Nephron progenitor cell (in vitro differentiated cells): ENCODE results near the gene PUM2.

Experiments
- DNase-seq: peaks from one replicate; pipeline ENCODE4 v3.0.0; 2021
- H3K27ac Mint-ChIP-seq: 2 replicates; pipeline ENCODE4 v1.8.0; 2021; ENCODE audit warnings: mild to moderate bottlenecking, moderate library complexity, mixed read lengths
- H3K27me3 Mint-ChIP-seq: 2 replicates; pipeline ENCODE4 v1.8.0; 2021; ENCODE audit warnings: mild to moderate bottlenecking, low read depth, mixed read lengths; ENCODE audit not compliant: poor library complexity
- H3K36me3 Mint-ChIP-seq: 2 replicates; pipeline ENCODE4 v1.8.0; 2021; ENCODE audit warnings: low read depth, mixed read lengths
- H3K4me1 Mint-ChIP-seq: 2 replicates; pipeline ENCODE4 v1.8.0; 2021; ENCODE audit warnings: mixed read lengths
- H3K4me3 Mint-ChIP-seq: 2 replicates; pipeline ENCODE4 v1.8.0; 2021; ENCODE audit warnings: mild to moderate bottlenecking, moderate library complexity, mixed read lengths
- H3K9me3 Mint-ChIP-seq: 2 replicates; pipeline ENCODE4 v1.8.0; 2021; ENCODE audit warnings: mild to moderate bottlenecking, moderate library complexity, mixed read lengths
- CTCF ChIP-seq: fragments of 200-600 bp; sonication (generic); IDR thresholded peaks from 2 replicates; pipeline ENCODE4 v1.5.0; 2021; ENCODE audit warnings: antibody characterized with exemption

Gene PUM2

GRCh38 chr2:20330192-20330591 lies 20.5 kb downstream of the PUM2 start:
- Mint-ChIP-seq H3K9me3 (peaks cover 70% of the 10 kb centered on the region), H3K27me3 (peaks cover 2% of the 10 kb centered on the region), H3K36me3 (peaks cover 97% of the 10 kb centered on the region), H3K4me3 (no peak overlapping the region), H3K4me1 (peaks cover 6% of the 10 kb centered on the region), H3K27ac (no peak overlapping the region)
- TF ChIP-seq CTCF, result no peak
- DNase-seq, result no peak

GRCh38 chr2:20327370-20327769 lies 23.3 kb downstream of the PUM2 start:
- Mint-ChIP-seq H3K36me3 (peaks cover 97% of the 10 kb centered on the region), H3K27ac (peak overlapping the region; percentile 93), H3K4me1 (peaks cover 6% of the 10 kb centered on the region), H3K9me3 (peaks cover 45% of the 10 kb centered on the region), H3K4me3 (no peak overlapping the region), H3K27me3 (peaks cover 2% of the 10 kb centered on the region)
- no peak for DNase-seq
- no peak for TF ChIP-seq CTCF

DNA sequence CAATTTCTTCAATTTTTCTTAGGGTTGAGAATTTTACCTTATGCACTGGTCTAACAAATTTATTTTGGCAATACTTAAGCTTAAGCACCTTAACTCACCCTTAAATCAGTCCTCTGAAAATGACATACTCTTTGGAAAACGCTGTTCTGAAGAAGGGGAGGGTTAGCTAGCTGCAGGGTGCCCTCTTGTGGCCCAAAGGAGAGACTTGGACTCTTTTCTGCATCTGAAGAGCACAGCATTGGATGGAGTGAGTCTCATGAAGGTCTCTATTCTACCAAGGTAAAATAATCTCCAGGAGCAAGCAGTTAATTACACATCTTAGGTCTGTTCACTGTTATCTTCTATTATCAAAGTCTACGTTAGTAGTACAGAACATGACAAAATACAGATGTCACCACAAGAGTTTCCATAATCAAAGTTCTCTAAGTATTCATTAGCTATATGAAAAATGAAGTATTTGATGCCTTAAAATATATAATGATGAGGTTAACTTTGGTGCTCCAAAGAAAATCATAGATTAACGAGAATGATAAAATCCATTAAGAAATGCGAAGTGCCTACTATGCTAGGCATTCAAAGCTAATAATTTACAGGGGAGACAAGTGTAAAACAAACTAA lies 24.4 kb downstream of the PUM2 start:
- Mint-ChIP-seq H3K36me3 (peaks cover 97% of the 10 kb centered on the region), H3K4me1 (peaks cover 11% of the 10 kb centered on the region), H3K4me3 (no peak overlapping the region), H3K27me3 (no peaks in the 10 kb centered on the region), H3K9me3 (peaks cover 34% of the 10 kb centered on the region), H3K27ac (no peak overlapping the region)
- TF ChIP-seq CTCF, result peak; percentile 64
- DNase-seq, result peak; percentile 43

DNA sequence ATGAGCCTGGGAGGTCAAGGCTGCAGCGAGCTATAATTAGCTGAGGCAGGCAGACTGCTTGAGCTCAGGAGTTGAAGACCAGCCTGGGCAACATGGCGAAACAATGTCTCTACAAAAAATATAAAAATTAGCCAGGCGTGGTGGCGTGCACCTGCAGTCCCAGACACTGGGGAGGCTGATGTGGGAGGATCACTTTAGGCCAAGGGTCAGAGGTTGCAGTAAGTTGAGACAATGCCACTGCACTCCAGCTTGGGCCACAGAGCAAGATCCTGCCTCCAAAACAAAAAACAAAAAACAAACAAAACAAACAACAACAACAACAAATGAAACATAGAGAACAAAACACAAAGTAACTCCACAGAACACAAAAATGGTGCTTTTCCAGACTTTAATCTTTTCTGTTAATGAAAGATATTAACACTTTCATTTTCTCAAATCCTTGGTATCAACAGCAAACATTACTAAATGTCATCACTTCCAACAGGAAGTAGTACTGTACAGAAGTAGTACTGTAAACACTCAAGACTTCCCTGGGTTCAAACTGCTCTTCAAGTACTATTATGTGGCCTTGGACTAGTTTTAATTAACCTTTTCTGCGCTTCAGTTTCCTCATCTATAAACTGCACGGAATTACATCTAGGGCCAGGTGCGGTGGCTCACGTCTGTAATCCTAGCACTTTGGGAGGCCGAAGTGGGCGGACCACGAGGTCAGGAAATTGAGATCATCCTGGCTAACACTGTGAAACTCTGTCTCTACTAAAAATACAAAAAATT lies 27.9 kb downstream of the PUM2 start:
- Mint-ChIP-seq H3K36me3 (peaks cover 90% of the 10 kb centered on the region), H3K27ac (peak overlapping the region; percentile 43), H3K27me3 (no peaks in the 10 kb centered on the region), H3K4me3 (no peak overlapping the region), H3K4me1 (peaks cover 20% of the 10 kb centered on the region), H3K9me3 (no peaks in the 10 kb centered on the region)
- DNase-seq, result no peak
- no peak for TF ChIP-seq CTCF

- Mint-ChIP-seq H3K27me3 (no peaks in the 10 kb centered on the region), H3K27ac (no peak overlapping the region), H3K9me3 (no peaks in the 10 kb centered on the region), H3K4me1 (peaks cover 20% of the 10 kb centered on the region), H3K4me3 (no peak overlapping the region), H3K36me3 (peaks cover 75% of the 10 kb centered on the region)
- DNase-seq, result no peak
- TF ChIP-seq CTCF, result no peak
These were observed 33.0 kb downstream of the PUM2 start for GRCh38 chr2:20317690-20318089.

DNA sequence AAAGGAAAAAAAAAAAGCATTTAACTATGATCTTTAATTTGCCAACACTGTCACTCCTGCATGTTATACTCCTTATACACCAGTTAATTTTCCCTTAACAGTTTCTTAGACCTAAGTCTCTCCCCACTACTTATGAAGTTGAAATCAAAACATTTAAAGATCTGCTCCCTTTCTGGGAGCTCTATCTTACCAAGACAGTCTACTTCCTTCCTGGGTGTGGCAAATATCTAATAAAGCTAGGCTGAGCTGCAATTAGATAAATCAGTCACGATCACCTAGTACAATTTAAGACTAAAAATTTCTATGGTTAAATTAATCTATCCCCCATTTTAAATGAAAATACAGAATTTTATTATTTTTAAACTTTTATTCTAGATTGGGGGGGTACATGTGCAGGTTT lies 33.4 kb downstream of the PUM2 start:
- Mint-ChIP-seq H3K9me3 (no peaks in the 10 kb centered on the region), H3K27me3 (no peaks in the 10 kb centered on the region), H3K4me3 (no peak overlapping the region), H3K4me1 (peaks cover 20% of the 10 kb centered on the region), H3K27ac (peak overlapping the region; percentile 22), H3K36me3 (peaks cover 74% of the 10 kb centered on the region)
- TF ChIP-seq CTCF, result no peak
- no peak for DNase-seq
